H54 (cell line): ENCODE results near the gene TWIST2.
A peak's percentile ranks its signal among the peaks of the same experiment; 100 is the strongest.

Source experiments
- DNase-seq: peaks from one replicate; pipeline ENCODE4 v3.0.0; 2011; ENCODE audit warnings: low spot score, mixed read lengths; ENCODE audit not compliant: insufficient read length
- FAIRE-seq: peaks from 3 replicates; lab custom pipeline; 2011; peaks lifted over from hg19 to GRCh38; lab: Jason Lieb, UNC
- POLR2A ChIP-seq: IDR thresholded peaks from 2 replicates; pipeline ENCODE4 v1.6.1; 2011; ENCODE audit warnings: low read depth, mild to moderate bottlenecking, low read length

Gene TWIST2

DNA sequence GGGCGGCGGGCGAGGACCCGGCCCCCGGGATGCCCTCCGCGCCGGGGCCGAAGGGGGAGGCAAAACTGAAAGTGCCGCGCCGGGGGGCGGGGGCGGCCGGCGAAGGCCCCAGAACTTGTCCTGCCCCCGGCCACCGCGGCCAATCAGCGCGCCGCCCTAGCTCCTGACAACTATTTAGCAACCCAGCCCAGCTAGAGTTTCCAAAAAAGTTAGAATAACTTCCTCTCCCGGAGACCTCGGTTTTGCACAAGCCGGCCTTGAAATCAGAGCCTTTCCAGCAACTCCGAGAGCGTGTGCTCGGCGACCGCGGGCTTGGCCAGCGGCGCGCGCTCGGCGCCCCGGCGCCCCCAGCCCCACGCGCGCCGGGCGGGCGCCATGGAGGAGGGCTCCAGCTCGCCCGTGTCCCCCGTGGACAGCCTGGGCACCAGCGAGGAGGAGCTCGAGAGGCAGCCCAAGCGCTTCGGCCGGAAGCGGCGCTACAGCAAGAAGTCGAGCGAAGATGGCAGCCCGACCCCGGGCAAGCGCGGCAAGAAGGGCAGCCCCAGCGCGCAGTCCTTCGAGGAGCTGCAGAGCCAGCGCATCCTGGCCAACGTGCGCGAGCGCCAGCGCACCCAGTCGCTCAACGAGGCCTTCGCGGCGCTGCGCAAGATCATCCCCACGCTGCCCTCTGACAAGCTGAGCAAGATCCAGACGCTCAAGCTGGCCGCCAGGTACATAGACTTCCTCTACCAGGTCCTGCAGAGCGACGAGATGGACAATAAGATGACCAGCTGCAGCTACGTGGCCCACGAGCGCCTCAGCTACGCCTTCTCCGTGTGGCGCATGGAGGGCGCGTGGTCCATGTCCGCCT, at the start of gene TWIST2:
Gene TWIST2, plus strand, starts transcription at position 245 of the 850 bp plus-strand sequence. Its CDS starts 131 bp downstream, at position 376.
- 0 out of 2 replicates have a peak, but pooled peaks have one; percentile 37 for TF ChIP-seq POLR2A
- DNase-seq: peak; percentile 80
- FAIRE-seq: no peak

DNA sequence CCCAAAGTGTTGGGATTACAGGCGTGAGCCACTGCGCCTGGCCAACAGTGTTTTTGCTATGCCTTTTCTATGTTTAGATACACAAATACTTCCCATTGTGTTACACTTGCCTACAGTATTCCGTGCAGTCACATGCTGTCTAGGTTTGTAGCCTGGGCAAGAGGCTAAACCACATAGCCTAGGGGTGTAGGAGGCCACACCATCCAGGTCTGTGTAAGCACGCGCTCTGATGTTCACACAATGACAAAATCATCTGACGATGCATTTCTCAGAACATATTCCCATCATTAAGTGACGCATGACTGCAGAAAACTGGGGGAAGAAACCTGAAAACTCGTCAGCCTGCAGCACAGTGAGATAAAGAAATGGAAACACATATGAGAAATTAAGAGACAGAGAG, 46.1 kb upstream of the TWIST2 start:
- no peak for FAIRE-seq
- no peak for TF ChIP-seq POLR2A
- no peak for DNase-seq

DNA sequence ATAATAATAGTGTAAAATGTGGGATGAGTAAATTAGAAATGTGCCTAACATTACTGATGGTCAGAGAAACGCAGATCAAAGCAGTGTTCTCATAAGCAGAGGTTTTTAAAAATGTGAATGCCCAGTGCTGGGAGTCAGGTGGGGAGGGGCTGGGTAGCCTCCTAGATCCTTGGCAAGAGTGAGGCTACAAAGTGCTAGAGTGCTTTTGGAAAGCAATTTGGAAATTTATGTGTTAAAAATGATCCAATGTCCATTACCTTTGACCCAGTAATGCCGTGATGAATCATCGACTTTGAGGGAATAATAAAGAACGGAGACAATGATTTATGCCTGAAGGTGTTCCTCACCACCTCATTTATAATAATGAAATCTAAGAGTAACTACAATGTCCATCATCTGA, 44.9 kb upstream of the TWIST2 start:
- FAIRE-seq (no peak), DNase-seq (no peak)
- TF ChIP-seq POLR2A: no peak

DNA sequence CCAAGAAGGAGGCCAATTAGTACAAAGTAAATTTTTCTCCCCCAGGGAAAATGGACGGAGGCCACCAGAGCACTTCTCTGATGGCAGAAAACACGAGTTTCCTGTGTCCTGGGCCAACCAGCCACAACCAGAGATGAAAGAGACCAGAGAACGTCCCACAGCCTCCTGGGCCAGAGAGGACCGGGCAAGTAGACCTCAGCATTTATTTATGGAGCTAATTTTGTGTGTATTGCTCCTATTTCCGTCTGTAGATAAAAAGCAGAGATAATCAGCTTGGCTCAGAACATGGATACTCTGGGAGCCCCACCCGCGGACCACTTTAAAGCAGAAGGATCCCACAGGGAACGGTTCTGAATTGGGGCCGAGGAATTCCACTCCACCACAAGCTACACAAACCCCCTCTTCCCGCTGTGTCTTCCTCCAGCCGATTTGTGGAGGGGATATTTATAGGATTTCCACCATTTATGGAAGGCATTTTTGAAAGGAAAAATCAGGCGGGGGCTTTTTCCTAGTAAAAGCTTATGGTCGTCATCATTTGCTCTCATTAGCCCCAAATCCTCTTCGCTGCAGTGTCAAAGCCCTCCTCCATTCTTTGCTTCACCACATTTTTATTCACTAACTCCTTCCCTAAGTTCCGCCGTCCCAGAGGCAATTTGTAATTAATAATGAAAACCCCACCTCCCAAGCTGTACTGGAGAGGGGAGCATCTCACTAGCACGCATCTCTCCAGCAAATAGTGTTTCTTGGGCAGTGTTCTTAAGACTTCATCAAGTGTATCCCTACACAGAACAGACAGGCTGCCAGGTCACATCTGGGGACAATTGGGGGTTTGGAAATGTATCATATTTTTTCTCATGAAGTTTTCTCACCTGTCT, 43.7 kb upstream of the TWIST2 start:
- no peak for DNase-seq
- FAIRE-seq: no peak
- TF ChIP-seq POLR2A: no peak

DNA sequence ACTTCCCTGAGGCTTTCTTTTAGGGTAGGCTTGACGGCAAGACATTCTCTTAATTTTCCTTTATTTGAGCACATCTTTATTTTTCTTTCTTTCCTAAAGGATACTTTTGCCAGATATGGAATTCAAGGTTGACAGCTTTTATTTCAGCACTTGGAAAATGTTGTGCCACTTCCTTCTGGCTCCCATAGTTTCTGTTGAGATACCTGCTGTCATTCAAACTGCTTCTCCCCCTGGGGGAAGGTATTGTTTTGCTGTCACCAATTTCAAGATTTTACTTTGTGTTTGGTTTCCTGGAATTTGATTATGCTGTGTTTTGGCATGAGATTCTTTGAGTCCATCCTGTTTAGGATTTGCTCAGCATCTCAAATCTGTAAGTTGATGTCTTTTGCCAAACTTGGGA, 39.1 kb upstream of the TWIST2 start:
- no peak for DNase-seq
- no peak for FAIRE-seq
- no peak for TF ChIP-seq POLR2A

DNA sequence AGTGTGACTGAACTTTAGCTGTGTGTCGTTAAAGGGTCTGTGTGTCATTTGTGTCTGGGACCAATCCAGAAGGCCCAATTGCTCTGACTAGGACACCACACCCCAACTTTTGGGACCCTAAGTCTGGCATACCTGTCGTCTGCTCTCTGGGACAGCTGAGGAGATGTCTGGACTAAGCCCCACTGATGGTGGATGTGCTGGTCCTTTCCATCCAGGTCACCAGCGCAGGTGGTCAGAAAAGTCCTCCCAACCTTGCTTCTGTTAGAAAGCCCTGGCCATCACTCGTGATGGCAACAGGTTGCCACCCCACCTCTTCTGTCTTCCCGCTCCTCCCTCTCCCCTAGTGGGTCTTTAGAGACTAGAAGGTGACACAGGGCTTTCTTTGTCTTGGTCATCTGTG, 37.6 kb upstream of the TWIST2 start:
- no peak for TF ChIP-seq POLR2A
- DNase-seq (no peak), FAIRE-seq (no peak)

DNA sequence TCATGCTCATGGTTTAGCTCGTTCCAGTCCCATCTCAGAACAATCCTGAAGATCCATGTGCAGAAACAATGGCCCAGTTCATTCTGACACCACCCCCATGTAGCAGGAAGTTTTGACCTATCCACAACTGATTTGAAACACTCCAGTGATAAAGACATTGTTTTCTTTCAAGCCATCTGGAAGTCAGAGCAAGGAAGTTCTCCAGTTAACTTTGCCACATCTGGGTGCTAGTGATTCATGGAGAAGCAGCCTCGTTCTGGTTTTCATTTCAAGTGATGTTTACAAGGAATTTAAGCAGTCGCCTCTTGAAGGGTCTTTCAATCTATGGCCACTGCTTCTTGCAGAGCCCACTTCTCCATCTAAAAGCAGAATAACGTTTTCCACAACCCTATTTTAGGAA, 36.6 kb upstream of the TWIST2 start:
- FAIRE-seq (no peak), DNase-seq (no peak)
- no peak for TF ChIP-seq POLR2A

DNA sequence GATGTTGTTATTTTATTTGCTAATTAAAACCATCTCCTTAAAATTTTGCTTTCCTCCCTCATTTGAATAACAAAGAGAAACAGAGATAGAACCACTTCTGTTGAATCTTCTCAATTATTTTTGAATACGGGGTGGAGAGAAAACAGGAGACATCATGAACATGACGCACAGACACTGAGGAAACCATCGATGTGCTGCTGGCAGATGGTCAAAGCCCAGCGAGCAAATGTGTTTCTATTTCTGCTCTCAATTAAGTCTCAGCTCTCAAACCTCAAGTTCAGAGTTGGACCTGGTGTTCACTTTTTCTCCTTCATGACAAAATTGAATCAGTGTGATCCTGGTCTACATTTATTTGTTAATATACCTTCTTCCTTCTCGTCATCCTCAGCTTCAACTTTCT, 36.1 kb upstream of the TWIST2 start:
- DNase-seq (no peak), FAIRE-seq (no peak)
- TF ChIP-seq POLR2A: no peak

DNA sequence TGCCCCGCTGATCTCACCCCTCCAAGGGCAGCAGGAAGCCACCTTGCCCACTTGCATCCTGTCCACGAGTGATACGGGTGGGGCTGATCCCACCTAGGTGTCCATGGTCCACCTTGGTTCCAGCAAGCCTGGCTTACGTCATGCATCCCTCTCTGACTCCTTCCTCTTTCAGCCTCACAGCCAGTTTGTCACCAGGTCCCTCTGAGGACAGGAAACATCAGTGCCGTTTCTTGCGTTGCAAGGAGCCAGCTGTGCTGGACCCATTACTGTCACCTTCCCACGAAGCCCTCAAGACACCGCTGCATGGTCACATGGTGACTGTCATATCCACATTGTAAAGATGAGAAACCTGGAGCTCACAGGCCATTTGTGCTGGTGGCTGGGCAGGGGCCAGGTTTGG, 34.8 kb upstream of the TWIST2 start:
- no peak for FAIRE-seq
- DNase-seq: no peak
- no peak for TF ChIP-seq POLR2A

DNA sequence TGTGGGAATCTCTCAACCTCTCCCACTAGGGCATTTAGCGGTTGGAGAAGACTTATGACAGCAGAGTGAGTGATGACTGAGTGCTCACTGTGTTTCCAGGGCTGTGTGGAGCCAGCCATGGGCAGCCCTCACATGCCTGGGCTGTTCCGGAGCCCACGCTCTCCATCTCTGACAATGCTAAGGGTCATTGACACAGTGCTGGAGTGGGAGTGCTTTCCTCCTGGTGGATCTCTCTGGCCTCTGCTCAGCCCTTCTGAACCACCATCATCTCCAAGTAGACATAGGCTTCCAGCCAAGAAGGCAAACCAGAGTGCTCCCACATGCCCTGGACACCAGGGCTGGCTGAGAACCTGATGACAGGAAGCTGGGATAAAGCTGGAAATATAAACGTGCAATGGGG, 33.1 kb upstream of the TWIST2 start:
- FAIRE-seq: no peak
- no peak for TF ChIP-seq POLR2A
- no peak for DNase-seq

DNA sequence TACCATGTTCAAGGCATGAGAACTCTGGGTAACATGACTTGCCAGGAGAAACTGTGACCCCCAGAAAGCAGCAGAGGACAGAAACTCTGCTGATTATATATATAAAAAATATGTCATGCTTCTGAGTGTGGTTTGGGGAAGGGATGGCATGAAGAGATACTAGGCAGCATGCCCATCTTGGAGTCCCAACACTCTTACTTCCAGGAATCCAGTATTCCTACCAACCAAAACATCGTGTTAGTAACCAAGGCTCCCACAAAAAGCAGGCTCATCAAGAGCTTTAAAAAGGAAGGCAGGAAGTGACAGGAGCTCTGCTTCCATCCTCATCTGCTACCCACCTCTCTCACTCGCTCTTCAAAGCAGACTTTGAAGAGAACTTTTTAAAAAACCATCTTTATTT, 31.6 kb upstream of the TWIST2 start:
- no peak for FAIRE-seq
- no peak for DNase-seq
- no peak for TF ChIP-seq POLR2A

DNA sequence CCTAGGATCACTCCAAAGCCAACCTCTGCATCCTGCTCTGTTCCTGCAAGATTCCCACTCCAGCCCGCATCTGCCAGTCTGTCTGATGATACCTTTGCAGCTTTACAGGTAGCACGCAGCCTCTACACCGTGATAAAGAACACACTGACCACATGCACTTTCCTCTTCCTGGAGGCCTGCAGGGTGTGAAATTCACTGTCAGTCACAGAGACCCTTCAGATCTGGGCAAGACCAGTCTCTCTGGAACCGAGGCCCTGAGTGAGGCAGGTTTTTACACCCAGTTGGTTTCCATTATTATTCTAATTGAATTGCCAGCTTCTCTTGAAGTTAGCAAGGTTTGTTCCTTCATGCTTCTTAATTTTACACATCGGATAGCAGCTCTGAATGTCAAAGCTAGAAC, 30.5 kb upstream of the TWIST2 start:
- DNase-seq: no peak

DNA sequence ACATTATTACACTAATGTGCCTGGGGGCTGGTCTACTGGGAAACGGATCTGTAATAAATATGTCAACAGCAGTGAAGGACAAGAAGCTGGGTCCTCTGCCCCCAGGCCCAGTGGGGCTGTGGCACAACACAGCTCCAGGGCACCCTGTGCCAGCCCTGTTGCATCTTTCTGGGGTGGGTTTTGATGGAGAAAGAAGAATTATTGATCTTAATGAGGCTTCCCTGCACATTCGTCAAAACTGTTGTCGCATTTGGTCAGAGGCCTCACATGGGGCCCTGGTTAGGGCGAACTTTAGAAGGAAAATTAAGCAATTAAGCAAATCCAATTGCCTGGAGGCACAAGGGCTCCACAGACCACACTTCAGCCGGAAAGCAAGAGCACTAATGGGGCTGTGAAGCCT, 30.0 kb upstream of the TWIST2 start:
- no peak for TF ChIP-seq POLR2A
- FAIRE-seq (no peak), DNase-seq (no peak)

More for the DNA sequence above, 30.5 kb upstream of the TWIST2 start:
- TF ChIP-seq POLR2A: no peak
- FAIRE-seq: no peak

DNA sequence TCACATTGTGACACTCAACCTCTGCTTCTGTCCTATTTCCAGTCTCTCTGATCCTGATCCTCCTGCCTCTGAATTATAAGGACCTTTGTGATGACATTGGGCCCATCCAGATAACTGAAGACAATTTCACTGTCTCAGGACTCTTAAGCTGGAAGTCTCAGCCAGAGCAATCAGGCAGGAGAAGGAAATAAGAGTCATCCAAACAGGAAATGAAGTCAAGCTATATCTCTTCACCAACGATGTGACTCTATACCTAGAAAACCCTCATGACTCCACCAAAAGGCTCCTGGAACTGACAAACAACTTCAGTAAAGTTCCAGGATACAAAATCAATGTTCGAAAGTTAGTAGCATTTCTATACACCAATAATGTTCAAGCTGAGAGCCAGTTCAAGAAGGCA, 29.3 kb upstream of the TWIST2 start:
- DNase-seq: no peak
- no peak for TF ChIP-seq POLR2A
- no peak for FAIRE-seq
